SH-SY5Y (cell line): Measurements from ENCODE around the gene POU2AF2.

ENCODE experiments used
- GATA2 ChIP-seq: IDR thresholded peaks from 2 replicates; pipeline ENCODE4 v1.6.1; 2011; ENCODE audit warnings: mild to moderate bottlenecking, low read depth, low read length
- GATA3 ChIP-seq: IDR thresholded peaks from 2 replicates; pipeline ENCODE4 v1.6.1; 2011; ENCODE audit warnings: low read depth, mild to moderate bottlenecking, low read length, moderate library complexity

DNA sequence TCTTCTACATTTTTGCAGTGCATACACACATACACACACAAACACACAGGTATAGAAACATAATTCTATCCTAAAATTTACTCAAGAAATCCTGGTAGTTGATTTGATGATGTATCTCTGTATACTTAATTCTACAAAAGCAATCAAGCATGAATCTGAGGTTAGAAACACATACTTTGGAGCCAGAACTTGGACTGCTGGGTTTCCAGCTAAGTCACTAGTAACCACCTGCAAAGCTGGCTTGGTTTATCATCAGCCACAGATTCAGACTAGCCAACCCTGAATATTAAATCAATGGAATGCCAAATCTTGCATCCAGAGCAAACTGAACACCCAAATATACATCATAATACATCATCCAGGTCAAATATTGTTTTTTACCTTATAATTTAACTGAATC is 24.8 kb upstream of the POU2AF2 start:
- TF ChIP-seq GATA2 (no peak), GATA3 (no peak)
